Astrocyte of the spinal cord (primary cell): Measurements from ENCODE around the gene CLEC4A.

Source experiments
- DNase-seq: peaks from one replicate; pipeline ENCODE4 v3.0.0; 2011; ENCODE audit warnings: low read depth, low spot score
- H3K4me3 ChIP-seq: 2 replicates; pipeline ENCODE4 v1.5.1; 2011; ENCODE audit warnings: low read depth, mild to moderate bottlenecking, low read length, moderate library complexity
- in situ Hi-C: cut with HindIII; loops from 2 replicates; pipeline ENCODE4 v1.10.0; 2017; ENCODE audit warnings: low sequenced_read_pairs
- TF ChIP-seq, protein P1 (sequence below): IDR thresholded peaks from 2 replicates; pipeline ENCODE4 v1.5.1; 2012; ENCODE audit warnings: low read depth, mild to moderate bottlenecking, low read length, inconsistent platforms

The CLEC4A gene

GRCh38 chr12:8123124-8123912 lies at the start of gene CLEC4A:
CLEC4A (plus strand) TSS chr12:8123617; CDS start chr12:8123879, 262 bp downstream.
- in situ Hi-C loops = no loop called here
- H3K4me3 ChIP-seq = no peak within 1 kb of the TSS
- TF ChIP-seq, protein P1, sequence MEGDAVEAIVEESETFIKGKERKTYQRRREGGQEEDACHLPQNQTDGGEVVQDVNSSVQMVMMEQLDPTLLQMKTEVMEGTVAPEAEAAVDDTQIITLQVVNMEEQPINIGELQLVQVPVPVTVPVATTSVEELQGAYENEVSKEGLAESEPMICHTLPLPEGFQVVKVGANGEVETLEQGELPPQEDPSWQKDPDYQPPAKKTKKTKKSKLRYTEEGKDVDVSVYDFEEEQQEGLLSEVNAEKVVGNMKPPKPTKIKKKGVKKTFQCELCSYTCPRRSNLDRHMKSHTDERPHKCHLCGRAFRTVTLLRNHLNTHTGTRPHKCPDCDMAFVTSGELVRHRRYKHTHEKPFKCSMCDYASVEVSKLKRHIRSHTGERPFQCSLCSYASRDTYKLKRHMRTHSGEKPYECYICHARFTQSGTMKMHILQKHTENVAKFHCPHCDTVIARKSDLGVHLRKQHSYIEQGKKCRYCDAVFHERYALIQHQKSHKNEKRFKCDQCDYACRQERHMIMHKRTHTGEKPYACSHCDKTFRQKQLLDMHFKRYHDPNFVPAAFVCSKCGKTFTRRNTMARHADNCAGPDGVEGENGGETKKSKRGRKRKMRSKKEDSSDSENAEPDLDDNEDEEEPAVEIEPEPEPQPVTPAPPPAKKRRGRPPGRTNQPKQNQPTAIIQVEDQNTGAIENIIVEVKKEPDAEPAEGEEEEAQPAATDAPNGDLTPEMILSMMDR = no peak
- DNase-seq = no peak

DNA sequence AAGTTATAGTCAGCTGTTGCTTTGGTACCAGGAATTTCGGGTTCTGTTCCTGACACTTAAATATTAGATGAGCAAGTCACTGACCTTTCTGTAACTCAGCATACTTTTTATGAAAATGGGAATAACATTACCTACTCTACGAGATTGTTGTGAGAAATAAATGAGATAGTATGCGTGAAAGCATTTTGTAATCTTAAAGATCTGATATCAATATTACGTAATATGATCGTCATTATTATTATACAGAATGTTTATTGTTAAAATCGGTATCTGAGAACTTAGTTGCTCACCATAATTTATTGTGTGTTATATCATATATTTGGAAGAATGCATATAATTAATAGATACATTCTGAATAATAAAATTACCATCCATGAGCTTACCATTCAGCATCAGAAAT lies 47.5 kb upstream of the CLEC4A start:
- TF ChIP-seq, protein P1 = no peak
- DNase-seq = no peak
- in situ Hi-C loops = no loop called here
- no peak overlapping the region for H3K4me3 ChIP-seq

- TF ChIP-seq, protein P1 = no peak
- H3K4me3 ChIP-seq = no peak overlapping the region
- in situ Hi-C loops = no loop called here
- no peak for DNase-seq
Measured at GRCh38 chr12:8076366-8076765, 47.1 kb upstream of the CLEC4A start.

GRCh38 chr12:8077207-8077606 lies 46.2 kb upstream of the CLEC4A start:
- no peak overlapping the region for H3K4me3 ChIP-seq
- TF ChIP-seq, protein P1 = no peak
- DNase-seq = peak; percentile 43
- in situ Hi-C loops = no loop called here

GRCh38 chr12:8078398-8078797 lies 45.0 kb upstream of the CLEC4A start:
- TF ChIP-seq, protein P1 = peak; percentile 56
- in situ Hi-C loops = no loop called here
- no peak overlapping the region for H3K4me3 ChIP-seq
- peak; percentile 86 for DNase-seq

- in situ Hi-C loops = no loop called here
- TF ChIP-seq, protein P1 = no peak
- no peak overlapping the region for H3K4me3 ChIP-seq
- DNase-seq = no peak
Measured at GRCh38 chr12:8078916-8079315, 44.5 kb upstream of the CLEC4A start.
